Measurements from ENCODE around the gene SERPINB10.

Gene SERPINB10

DNA sequence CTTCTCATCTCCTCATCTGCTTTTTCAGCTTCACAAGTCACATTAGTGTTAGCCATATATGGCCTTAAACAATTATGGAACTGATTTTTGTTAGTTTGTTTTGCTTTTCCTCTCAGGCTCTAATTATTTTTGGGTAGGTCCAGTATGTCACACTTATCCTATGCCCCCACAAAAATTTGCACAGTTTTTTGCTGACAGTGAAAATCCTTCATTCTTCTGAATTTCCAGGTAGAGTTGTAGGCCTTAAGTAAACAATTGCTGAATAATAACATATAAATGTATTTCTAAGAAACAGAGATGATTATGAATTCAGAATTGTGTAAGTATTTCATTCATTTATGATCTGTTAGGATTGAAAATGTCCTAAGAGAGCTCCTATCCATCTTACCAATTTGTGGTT, 8.6 kb upstream of the SERPINB10 start:
- no peak overlapping the region for H3K27ac ChIP-seq (ENCODE audit: low read depth, low read length)
- H3K9me3 ChIP-seq (ENCODE audit: control insufficient read depth, insufficient read depth, low read length): no peaks in the 10 kb centered on the region
- no peak overlapping the region for H3K4me2 ChIP-seq (ENCODE audit: low read length)
- TF ChIP-seq, protein P1, sequence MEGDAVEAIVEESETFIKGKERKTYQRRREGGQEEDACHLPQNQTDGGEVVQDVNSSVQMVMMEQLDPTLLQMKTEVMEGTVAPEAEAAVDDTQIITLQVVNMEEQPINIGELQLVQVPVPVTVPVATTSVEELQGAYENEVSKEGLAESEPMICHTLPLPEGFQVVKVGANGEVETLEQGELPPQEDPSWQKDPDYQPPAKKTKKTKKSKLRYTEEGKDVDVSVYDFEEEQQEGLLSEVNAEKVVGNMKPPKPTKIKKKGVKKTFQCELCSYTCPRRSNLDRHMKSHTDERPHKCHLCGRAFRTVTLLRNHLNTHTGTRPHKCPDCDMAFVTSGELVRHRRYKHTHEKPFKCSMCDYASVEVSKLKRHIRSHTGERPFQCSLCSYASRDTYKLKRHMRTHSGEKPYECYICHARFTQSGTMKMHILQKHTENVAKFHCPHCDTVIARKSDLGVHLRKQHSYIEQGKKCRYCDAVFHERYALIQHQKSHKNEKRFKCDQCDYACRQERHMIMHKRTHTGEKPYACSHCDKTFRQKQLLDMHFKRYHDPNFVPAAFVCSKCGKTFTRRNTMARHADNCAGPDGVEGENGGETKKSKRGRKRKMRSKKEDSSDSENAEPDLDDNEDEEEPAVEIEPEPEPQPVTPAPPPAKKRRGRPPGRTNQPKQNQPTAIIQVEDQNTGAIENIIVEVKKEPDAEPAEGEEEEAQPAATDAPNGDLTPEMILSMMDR (IDR thresholded peaks at IDR 0.05; ENCODE audit: low read depth, low read length, poor library complexity, severe bottlenecking): no peak
- no peak for TF ChIP-seq EZH2phosphoT487 (IDR thresholded peaks at IDR 0.05; ENCODE audit: borderline replicate concordance, low read length)
- no peaks in the 10 kb centered on the region for H3K4me1 ChIP-seq (ENCODE audit: control insufficient read depth, low read length)
- no peaks in the 10 kb centered on the region for H3K9me2 ChIP-seq (replicated peaks; ENCODE audit: control insufficient read depth, low read length)
- no peaks in the 10 kb centered on the region for H4K20me1 ChIP-seq (ENCODE audit: control insufficient read depth, insufficient read depth, low read depth, low read length)
- no peak overlapping the region for H3K4me3 ChIP-seq (ENCODE audit: low read length)
- no peaks in the 10 kb centered on the region for H3F3A ChIP-seq (ENCODE audit: control insufficient read depth, insufficient read depth)
- H3K27me3 ChIP-seq (ENCODE audit: control insufficient read depth, low read length): peaks cover 5% of the 10 kb centered on the region; the same call in 1 of the 2 replicates
- H3K36me3 ChIP-seq (ENCODE audit: control insufficient read depth, low read length): no peaks in the 10 kb centered on the region
- no peaks in the 10 kb centered on the region for H3K79me2 ChIP-seq (ENCODE audit: control insufficient read depth, low read length)

DNA sequence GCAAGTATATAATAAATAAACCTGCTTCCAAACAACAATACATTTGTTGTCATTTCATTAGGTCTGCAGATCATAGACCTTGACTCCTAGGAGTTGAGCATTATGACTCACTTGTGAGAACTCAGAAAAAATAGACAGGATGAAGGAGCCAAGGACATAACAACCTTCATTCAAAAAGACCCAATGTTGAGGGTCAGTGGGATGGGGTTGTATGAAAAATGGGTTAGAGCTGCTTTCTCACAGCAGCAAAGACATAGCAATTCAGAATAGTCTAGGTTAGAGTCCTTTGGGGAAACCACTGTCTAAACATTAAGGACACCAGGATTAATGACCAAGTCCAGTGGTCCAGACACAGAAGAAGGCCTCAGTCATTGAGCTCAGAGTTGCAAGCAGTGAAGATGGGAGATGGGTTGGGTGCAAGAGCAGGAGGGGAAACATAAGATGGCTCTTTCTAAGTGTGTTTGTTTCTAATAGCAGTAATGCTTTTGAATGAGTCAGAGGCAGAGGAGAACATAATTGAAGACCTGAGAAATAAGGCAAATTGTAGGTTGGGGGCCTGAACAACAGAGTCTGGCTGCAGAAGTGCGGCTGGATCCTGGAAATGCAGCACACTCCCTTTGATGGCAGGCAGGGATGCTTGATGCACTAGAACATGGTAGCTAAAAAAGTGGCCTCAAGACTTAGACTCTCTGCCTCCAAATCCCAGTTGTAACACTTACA, 3.7 kb upstream of the SERPINB10 start:
- Histone ChIP-seq H3K79me2 (ENCODE audit: control insufficient read depth, low read length) (no peaks in the 10 kb centered on the region), H3K9me2 (replicated peaks; ENCODE audit: control insufficient read depth, low read length) (no peaks in the 10 kb centered on the region)

DNA sequence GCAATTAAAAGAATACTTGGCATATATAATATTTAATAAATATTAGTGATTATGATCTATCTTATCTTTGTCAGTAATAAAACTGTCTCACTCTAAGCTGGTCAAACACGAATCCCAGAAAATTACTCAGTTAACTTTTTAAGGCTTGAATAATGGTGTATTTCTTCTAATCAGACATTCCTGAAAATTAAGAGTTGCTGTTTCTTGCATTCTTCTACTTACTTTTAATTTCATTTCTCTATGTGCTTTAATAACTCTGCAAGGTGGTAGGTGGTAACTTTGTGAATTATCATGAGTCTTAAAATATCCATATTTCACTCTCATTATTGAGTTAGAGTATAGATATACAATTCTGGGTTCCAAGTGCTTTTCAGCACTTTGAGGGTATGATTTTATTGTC, 3.1 kb upstream of the SERPINB10 start:
- no peak for TF ChIP-seq EZH2phosphoT487 (IDR thresholded peaks at IDR 0.05; ENCODE audit: borderline replicate concordance, low read length)
- TF ChIP-seq, protein P1 (IDR thresholded peaks at IDR 0.05; ENCODE audit: low read depth, low read length, poor library complexity, severe bottlenecking): no peak
- Histone ChIP-seq H3K9me3 (ENCODE audit: control insufficient read depth, insufficient read depth, low read length) (no peaks in the 10 kb centered on the region), H3F3A (ENCODE audit: control insufficient read depth, insufficient read depth) (no peaks in the 10 kb centered on the region), H4K20me1 (ENCODE audit: control insufficient read depth, insufficient read depth, low read depth, low read length) (no peaks in the 10 kb centered on the region), H3K79me2 (ENCODE audit: control insufficient read depth, low read length) (no peaks in the 10 kb centered on the region), H3K9me2 (replicated peaks; ENCODE audit: control insufficient read depth, low read length) (no peaks in the 10 kb centered on the region), H3K27ac (ENCODE audit: low read depth, low read length) (no peak overlapping the region), H3K4me1 (ENCODE audit: control insufficient read depth, low read length) (no peaks in the 10 kb centered on the region), H3K4me3 (ENCODE audit: low read length) (no peak overlapping the region), H3K36me3 (ENCODE audit: control insufficient read depth, low read length) (no peaks in the 10 kb centered on the region), H3K27me3 (ENCODE audit: control insufficient read depth, low read length) (no peaks in the 10 kb centered on the region), H3K4me2 (ENCODE audit: low read length) (no peak overlapping the region)

More for the DNA sequence above, 3.7 kb upstream of the SERPINB10 start:
- H3F3A ChIP-seq (ENCODE audit: control insufficient read depth, insufficient read depth): no peaks in the 10 kb centered on the region
- H3K9me3 ChIP-seq (ENCODE audit: control insufficient read depth, insufficient read depth, low read length): no peaks in the 10 kb centered on the region
- no peak for TF ChIP-seq EZH2phosphoT487 (IDR thresholded peaks at IDR 0.05; ENCODE audit: borderline replicate concordance, low read length)
- TF ChIP-seq, protein P1 (IDR thresholded peaks at IDR 0.05; ENCODE audit: low read depth, low read length, poor library complexity, severe bottlenecking): no peak
- no peak overlapping the region for H3K4me3 ChIP-seq (ENCODE audit: low read length)
- H3K4me1 ChIP-seq (ENCODE audit: control insufficient read depth, low read length): no peaks in the 10 kb centered on the region
- no peak overlapping the region for H3K27ac ChIP-seq (ENCODE audit: low read depth, low read length)
- no peaks in the 10 kb centered on the region for H4K20me1 ChIP-seq (ENCODE audit: control insufficient read depth, insufficient read depth, low read depth, low read length)
- H3K4me2 ChIP-seq (ENCODE audit: low read length): no peak overlapping the region
- no peaks in the 10 kb centered on the region for H3K36me3 ChIP-seq (ENCODE audit: control insufficient read depth, low read length)
- H3K27me3 ChIP-seq (ENCODE audit: control insufficient read depth, low read length): no peaks in the 10 kb centered on the region
